GM20000 (cell line): ENCODE measurements around the gene SORT1.

ENCODE experiments used
- DNase-seq: peaks from one replicate; pipeline ENCODE4 v3.0.0; 2012; ENCODE audit warnings: low spot score
- CTCF ChIP-seq: IDR thresholded peaks from 2 replicates; pipeline ENCODE4 v1.5.1; 2012; ENCODE audit warnings: mild to moderate bottlenecking, control low read depth; ENCODE audit errors: extremely low read depth, missing control alignments

SORT1 gene

GRCh38 chr1:109269212-109269980, 128.3 kb downstream of the SORT1 start:
- DNase-seq, result no peak
- no peak for TF ChIP-seq CTCF

GRCh38 chr1:109268431-109269211, 129.1 kb downstream of the SORT1 start:
- no peak for DNase-seq
- no peak for TF ChIP-seq CTCF

GRCh38 chr1:109267743-109268300, 129.9 kb downstream of the SORT1 start:
- no peak for DNase-seq
- no peak for TF ChIP-seq CTCF

- no peak for DNase-seq
- no peak for TF ChIP-seq CTCF
Measured at GRCh38 chr1:109266965-109267364, 130.8 kb downstream of the SORT1 start.

- no peak for DNase-seq
- no peak for TF ChIP-seq CTCF
Measured at GRCh38 chr1:109265741-109266330, 131.9 kb downstream of the SORT1 start.

- TF ChIP-seq CTCF, result no peak
- DNase-seq, result no peak
Measured at GRCh38 chr1:109265016-109265415, 132.7 kb downstream of the SORT1 start.

GRCh38 chr1:109264379-109264755, 133.4 kb downstream of the SORT1 start:
- DNase-seq, result no peak
- no peak for TF ChIP-seq CTCF
